Loucy (cell line): Measurements from ENCODE around the gene FHDC1.

Experiments
- H2AFZ ChIP-seq: fragments of 200-600 bp; sonication (generic); 2 replicates; pipeline ENCODE4 v1.6.0; 2016; ENCODE audit warnings: antibody characterized with exemption, mild to moderate bottlenecking, low read length, moderate library complexity
- H3F3A ChIP-seq: fragments of 200-600 bp; 2 replicates; pipeline ENCODE4 v1.6.0; 2016; ENCODE audit warnings: antibody characterized with exemption, low read depth, mild to moderate bottlenecking
- H3K27me3 ChIP-seq: fragments of 200-600 bp; sonication (generic); 2 replicates; pipeline ENCODE4 v1.6.1; 2014; ENCODE audit warnings: low read length, mild to moderate bottlenecking; ENCODE audit not compliant: insufficient read depth, poor library complexity, severe bottlenecking
- H3K36me3 ChIP-seq: fragments of 200-600 bp; sonication (generic); 2 replicates; pipeline ENCODE4 v1.6.1; 2016; ENCODE audit warnings: low read length; ENCODE audit not compliant: insufficient read depth
- H3K4me1 ChIP-seq: fragments of 200-600 bp; sonication (generic); 2 replicates; pipeline ENCODE4 v1.5.1; 2014; ENCODE audit warnings: low read length, mild to moderate bottlenecking; ENCODE audit not compliant: insufficient read depth, poor library complexity, severe bottlenecking
- H3K4me2 ChIP-seq: fragments of 200-600 bp; sonication (generic); 2 replicates; pipeline ENCODE4 v1.6.0; 2014; ENCODE audit warnings: antibody characterized with exemption, low read length, low read depth, mild to moderate bottlenecking; ENCODE audit not compliant: poor library complexity, severe bottlenecking
- H3K4me3 ChIP-seq: fragments of 200-600 bp; sonication (generic); 2 replicates; pipeline ENCODE4 v1.5.1; 2014; ENCODE audit warnings: low read length, mild to moderate bottlenecking, mixed read lengths; ENCODE audit not compliant: poor library complexity, severe bottlenecking
- H3K79me2 ChIP-seq: fragments of 200-600 bp; sonication (generic); 2 replicates; pipeline ENCODE4 v1.6.1; 2014; ENCODE audit warnings: low read length; ENCODE audit not compliant: insufficient read depth
- H3K9ac ChIP-seq: fragments of 200-600 bp; sonication (generic); 2 replicates; pipeline ENCODE4 v1.6.0; 2014; ENCODE audit warnings: mild to moderate bottlenecking, low read depth, low read length, moderate library complexity; ENCODE audit not compliant: poor library complexity, severe bottlenecking
- H3K9me2 ChIP-seq: fragments of 200-600 bp; sonication (generic); replicated peaks from 2 replicates; pipeline ENCODE4 v1.6.1; 2016; ENCODE audit warnings: low read depth, low read length, mixed read lengths
- H3K9me3 ChIP-seq: fragments of 200-600 bp; sonication (generic); 2 replicates; pipeline ENCODE4 v1.6.1; 2014; ENCODE audit warnings: mild to moderate bottlenecking, antibody characterized with exemption, low read length, low read depth; ENCODE audit not compliant: insufficient read depth
- H4K20me1 ChIP-seq: fragments of 200-600 bp; sonication (generic); 2 replicates; pipeline ENCODE4 v1.6.0; 2014; ENCODE audit warnings: antibody characterized with exemption, low read length, mild to moderate bottlenecking; ENCODE audit not compliant: insufficient read depth, poor library complexity, severe bottlenecking
- CTCF ChIP-seq: fragments of 200-600 bp; sonication (generic); conservative IDR thresholded peaks from 2 replicates; pipeline ENCODE4 v1.5.1; 2014; ENCODE audit warnings: mild to moderate bottlenecking, antibody characterized with exemption, low read length
- EZH2phosphoT487 ChIP-seq: fragments of 200-600 bp; IDR thresholded peaks from 2 replicates; pipeline ENCODE4 v1.6.1; 2018; ENCODE audit warnings: antibody characterized with exemption, mild to moderate bottlenecking, moderate library complexity, borderline replicate concordance

The FHDC1 gene

GRCh38 chr4:152991398-152991797 is 55.3 kb downstream of the FHDC1 start:
- H3K4me3 ChIP-seq, result no peak overlapping the region
- no peaks in the 10 kb centered on the region for H3F3A ChIP-seq
- H3K9ac ChIP-seq, result no peak overlapping the region
- no peaks in the 10 kb centered on the region for H3K79me2 ChIP-seq
- H4K20me1 ChIP-seq, result no peaks in the 10 kb centered on the region
- no peaks in the 10 kb centered on the region for H3K27me3 ChIP-seq
- no peaks in the 10 kb centered on the region for H3K9me2 ChIP-seq
- H3K4me2 ChIP-seq, result no peak overlapping the region
- no peaks in the 10 kb centered on the region for H3K36me3 ChIP-seq
- no peak overlapping the region for H2AFZ ChIP-seq
- no peak for TF ChIP-seq CTCF
- no peak for TF ChIP-seq EZH2phosphoT487
- H3K9me3 ChIP-seq, result no peaks in the 10 kb centered on the region
- H3K4me1 ChIP-seq, result peaks cover 6% of the 10 kb centered on the region

GRCh38 chr4:152992027-152992426 is 55.9 kb downstream of the FHDC1 start:
- Histone ChIP-seq H3K27me3 (no peaks in the 10 kb centered on the region), H3K9me3 (no peaks in the 10 kb centered on the region), H3K4me3 (no peak overlapping the region), H3K36me3 (no peaks in the 10 kb centered on the region), H3K4me1 (peaks cover 6% of the 10 kb centered on the region), H3F3A (no peaks in the 10 kb centered on the region), H4K20me1 (no peaks in the 10 kb centered on the region), H2AFZ (no peak overlapping the region), H3K9ac (no peak overlapping the region), H3K79me2 (no peaks in the 10 kb centered on the region), H3K9me2 (no peaks in the 10 kb centered on the region), H3K4me2 (no peak overlapping the region)
- no peak for TF ChIP-seq EZH2phosphoT487
- TF ChIP-seq CTCF, result no peak

GRCh38 chr4:152992466-152992865 is 56.3 kb downstream of the FHDC1 start:
- Histone ChIP-seq H3K9ac (no peak overlapping the region), H3K27me3 (no peaks in the 10 kb centered on the region), H3K9me3 (no peaks in the 10 kb centered on the region), H4K20me1 (no peaks in the 10 kb centered on the region), H2AFZ (no peak overlapping the region), H3K79me2 (no peaks in the 10 kb centered on the region), H3K4me1 (peaks cover 6% of the 10 kb centered on the region), H3K36me3 (no peaks in the 10 kb centered on the region), H3K4me3 (no peak overlapping the region), H3K9me2 (no peaks in the 10 kb centered on the region), H3K4me2 (no peak overlapping the region), H3F3A (no peaks in the 10 kb centered on the region)
- TF ChIP-seq CTCF (no peak), EZH2phosphoT487 (no peak)
